GM19328 (cell line): Measurements from ENCODE around the gene RERG.

Source experiments
- ATAC-seq: cut with Tn5 transposase; IDR thresholded peaks from one replicate; pipeline ENCODE4 v1.9.1; 2021; ENCODE audit warnings: mild to moderate bottlenecking, moderate library complexity; ENCODE audit not compliant: unreplicated experiment

Gene RERG

DNA sequence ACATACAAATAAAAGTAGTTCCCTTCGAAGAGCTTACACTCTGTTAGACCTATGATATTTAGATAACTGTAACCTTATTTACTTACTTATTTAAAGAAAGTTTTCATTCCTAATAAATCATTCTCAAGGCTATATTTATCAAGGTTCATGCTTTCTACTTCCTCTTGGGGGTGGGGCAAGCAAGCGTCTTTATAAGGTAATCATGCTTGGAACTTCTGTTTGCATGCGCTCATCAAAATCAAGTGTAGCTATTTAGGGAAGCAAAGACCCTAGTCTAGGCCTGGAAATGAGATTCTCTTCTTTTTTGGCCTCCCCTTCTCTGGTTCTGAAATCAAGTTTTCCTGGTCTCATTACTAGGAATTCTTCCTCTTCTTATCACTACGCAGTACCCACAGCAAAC lies 766 bp downstream of the RERG start:
- no peak for ATAC-seq

- ATAC-seq, result no peak
These were observed 2.4 kb downstream of the RERG start for GRCh38 chr12:15218794-15219193.

GRCh38 chr12:15216036-15216889 lies 5.0 kb downstream of the RERG start:
- no peak for ATAC-seq

- ATAC-seq, result no peak
These were observed 6.2 kb downstream of the RERG start for GRCh38 chr12:15214851-15215601.

- ATAC-seq, result no peak
These were observed 8.3 kb downstream of the RERG start for GRCh38 chr12:15212930-15213329.

DNA sequence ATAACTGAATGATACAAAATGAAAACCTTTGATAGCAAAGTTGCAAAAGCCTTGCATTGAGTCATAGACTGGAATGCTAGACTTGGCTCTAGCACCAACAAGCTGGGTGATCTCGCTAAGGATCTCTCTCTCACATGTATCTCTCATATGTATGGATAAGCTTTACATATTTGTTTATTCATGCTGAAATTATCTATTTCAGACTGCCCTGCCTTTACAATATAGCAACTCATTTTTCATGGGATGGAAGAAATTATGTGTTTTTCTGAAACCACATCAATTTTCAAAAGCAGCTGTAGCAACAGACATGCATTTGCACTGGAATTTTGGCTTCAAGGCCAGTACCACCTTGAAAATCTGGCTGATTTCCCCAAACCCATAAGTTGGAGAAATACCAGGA lies 11.4 kb downstream of the RERG start:
- no peak for ATAC-seq

DNA sequence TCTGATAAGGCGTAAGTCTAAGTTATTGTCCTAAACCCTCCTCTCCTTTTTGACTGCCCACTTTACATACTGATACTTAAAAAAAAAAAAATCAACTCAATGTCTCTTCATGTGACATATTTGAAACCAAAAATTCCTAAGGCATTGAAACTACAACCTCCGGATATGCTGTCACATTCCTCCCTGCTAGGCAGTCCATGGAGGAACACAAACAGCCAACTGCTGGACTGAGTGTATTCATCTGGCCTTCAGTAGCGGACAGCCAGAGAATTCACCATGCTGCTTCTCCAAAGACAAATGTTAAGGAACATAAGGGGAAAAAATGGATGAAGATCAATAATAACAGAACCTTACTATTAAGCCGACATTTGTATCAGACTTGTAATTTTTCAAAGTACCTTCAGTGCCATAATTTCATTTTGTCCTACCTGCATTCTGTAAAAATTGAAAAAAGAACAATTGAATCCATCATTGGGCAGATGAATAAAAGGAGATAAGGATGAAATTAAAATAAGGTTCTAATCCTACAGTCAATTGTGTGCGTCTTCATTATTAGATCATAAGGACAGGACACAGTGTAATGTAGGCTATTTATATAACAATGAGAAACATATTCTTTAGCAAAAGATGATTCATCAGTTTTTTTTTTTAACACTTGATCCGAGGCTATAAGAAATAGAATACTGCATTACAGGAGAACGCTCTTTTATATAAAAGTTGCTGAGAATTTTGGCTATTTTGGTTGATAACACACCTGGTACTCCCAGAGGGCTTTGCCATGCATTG lies 12.2 kb downstream of the RERG start:
- ATAC-seq, result no peak

- ATAC-seq, result no peak
These were observed 13.1 kb downstream of the RERG start for GRCh38 chr12:15208140-15208539.

GRCh38 chr12:15206831-15207389 lies 14.3 kb downstream of the RERG start:
- ATAC-seq, result no peak

DNA sequence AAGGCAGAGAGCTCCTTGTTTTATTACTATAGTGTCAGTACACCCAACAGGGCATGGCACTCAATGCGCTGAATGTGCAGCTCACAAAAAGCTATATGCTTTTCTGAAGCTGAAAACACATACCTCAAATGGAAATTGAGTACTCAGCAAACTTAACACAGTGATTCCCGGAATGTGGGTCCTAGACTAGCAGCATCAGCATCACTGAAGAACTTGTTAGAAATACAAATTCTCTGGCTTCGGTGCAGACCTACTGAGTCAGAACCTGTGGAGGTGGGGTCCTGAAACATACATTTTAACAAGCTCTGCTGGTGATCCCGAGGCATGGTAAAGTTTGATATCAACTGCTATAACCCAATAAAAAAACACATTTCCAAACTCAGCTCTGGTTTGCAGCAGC lies 14.9 kb downstream of the RERG start:
- ATAC-seq, result no peak

GRCh38 chr12:15205341-15206010 lies 15.7 kb downstream of the RERG start:
- ATAC-seq, result no peak

DNA sequence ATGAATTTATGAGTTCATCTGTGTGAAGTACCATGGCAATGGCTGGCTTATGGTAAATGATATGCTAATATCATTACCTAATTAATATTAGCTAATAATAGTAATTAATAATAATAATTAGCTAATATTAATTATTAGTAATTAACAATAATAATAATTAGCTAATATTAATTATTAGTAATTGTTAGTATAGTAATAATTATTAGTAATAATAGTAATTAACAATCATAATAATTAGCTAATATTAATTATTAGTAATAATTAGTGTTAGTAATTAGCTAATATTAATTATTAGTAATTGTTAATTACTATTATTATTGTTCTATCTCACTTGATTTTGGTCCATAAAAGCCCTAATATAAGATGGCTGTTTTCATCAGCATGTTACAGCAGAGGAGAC lies 19.8 kb downstream of the RERG start:
- no peak for ATAC-seq

- no peak for ATAC-seq
These were observed 20.2 kb downstream of the RERG start for GRCh38 chr12:15201056-15201455.

- ATAC-seq, result no peak
These were observed 20.6 kb downstream of the RERG start for GRCh38 chr12:15200641-15201040.

DNA sequence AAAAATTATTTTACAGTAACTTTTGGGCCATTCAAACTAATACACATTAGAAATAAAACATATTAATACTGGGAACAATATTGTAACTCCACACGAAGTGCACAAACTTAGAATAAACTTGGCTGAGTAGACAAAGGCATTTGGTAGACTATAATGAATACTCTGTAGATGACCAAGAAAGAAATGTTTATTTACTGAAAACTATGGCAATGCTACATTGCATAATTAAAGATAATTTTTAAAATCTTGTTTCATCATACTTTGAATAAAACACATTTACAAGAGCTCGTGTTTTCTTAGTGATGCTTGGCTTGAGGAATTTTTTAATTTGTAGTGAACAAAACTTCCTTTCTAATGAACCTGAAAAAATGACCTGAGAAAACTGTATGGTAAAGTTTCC lies 21.3 kb downstream of the RERG start:
- ATAC-seq, result no peak

- no peak for ATAC-seq
These were observed 24.3 kb downstream of the RERG start for GRCh38 chr12:15196678-15197505.

DNA sequence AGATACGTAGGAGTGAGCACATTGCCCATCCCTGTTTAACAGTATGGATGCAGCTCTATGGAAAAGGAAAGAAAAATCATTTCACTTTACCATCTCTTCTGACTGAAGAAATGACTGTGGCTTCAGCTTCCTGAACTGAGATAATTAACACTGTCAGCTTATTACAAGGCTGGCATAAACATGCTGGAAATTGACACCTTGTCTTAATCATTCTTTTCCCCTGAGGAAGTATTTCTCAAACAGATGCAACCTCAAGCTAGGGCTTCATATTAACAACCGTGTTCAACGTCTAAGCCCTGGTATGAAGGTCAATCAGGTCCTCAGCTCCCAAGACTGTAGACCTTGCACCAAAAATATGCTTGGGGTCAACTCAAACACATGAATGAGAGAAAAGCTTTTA lies 25.0 kb downstream of the RERG start:
- no peak for ATAC-seq

DNA sequence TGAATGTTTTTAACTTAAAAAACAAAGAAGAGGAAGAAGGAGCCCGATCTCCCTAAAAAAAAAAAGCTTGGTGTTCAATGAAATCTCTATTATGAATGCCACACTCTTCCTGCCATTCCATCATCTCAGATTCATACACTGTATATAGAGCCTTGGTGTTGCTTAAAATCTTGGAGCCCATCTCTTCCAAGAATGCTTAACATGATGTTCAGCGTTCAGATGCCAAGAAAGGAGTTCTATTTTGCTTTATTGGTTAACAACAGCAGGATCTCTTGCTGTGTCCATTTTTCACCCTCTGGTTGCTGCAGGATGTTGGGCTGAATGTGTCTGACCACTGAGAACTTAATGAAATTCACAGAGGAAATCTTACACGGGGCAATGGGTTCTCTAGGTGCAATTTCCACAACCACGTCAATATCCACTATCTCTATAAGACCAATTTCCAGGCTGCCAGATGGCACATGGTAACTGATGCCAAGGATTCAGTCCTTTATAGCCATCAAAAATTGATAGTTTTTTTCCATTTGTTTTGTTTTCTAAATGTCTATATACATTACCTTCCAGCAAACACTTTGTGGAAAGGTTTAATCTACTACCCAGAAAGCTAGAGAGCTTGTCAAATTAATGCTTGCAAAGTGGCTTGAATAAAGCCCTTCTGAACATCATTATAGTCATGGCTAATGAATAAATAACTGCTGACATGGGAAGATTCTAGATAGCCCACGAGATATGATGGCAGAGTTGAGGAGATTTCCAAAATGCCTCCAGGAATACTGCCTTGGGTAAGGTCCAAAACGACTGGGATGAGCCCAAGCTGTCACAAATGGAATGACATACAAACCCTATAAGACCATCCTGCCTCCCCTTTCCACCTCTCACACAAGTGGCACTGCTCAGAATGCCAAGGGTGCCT lies 26.5 kb downstream of the RERG start:
- no peak for ATAC-seq

DNA sequence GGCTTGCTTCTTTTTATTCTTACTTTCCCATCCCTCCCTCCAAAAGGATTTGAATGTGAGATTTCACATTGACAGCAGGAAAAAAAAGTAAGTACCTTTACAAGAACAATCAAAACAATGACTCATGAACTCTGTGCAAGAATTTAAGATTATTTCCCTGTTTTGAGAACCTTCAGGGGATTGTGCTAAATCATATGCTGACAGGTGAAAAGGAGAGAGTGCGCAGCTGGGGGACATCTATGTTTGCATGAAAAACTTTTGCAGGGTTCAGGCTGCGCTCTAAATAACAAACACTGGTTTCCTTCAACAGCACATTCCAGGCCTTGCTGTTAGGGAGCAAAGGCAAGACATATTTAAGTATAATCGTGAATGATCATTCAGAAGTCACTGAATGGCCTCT lies 27.3 kb downstream of the RERG start:
- ATAC-seq, result no peak
